GM21737 (cell line): ENCODE results near the gene PCNX4.

Source experiments
- ATAC-seq: cut with Tn5 transposase; IDR thresholded peaks from one replicate; pipeline ENCODE4 v1.9.1; 2021; ENCODE audit warnings: mild to moderate bottlenecking, moderate library complexity; ENCODE audit not compliant: unreplicated experiment

The PCNX4 gene

DNA sequence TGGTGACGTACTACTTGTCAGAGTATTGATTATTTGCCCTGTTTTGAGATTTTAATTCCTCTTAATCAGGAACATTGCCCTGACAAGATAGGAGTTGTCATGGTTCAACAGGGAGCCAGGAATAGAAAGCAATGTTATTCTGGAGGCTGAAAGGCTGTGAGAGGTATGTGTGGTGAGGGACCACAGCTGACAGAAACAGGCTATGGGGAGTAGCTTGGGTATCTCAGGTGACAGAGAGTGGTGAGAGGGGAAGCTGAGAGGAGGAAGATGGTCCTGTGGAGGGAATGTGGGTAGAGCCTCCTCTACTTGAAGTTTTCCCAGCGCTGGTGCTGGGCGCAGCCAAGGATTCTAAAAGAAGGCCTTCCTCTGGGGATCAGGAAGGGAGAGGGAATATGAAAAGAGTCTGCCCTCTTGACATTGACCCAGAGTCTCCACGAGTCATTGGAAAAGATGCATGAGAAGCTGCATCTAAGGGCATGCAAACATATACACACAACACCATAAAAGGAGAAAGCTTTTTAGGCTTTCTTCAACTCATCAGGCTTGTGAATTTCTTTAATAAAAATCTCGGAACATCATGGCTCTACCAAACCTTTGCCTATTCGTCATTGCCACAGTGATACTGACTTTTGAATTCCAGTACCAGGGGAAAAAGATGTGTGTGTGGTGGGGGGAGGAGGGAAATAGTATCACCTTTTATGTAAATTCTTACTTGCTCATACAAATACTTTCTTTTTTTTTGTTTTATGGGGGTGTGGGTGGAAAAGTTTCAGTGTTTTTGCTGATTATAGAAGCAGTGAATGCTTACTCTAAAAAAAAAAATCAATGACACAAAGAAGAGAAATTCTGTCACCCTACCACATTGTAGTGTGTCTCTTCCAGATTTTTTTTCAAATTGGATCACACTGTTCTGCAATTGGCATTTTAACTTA lies 113.4 kb downstream of the PCNX4 start:
- ATAC-seq: peak; percentile 47

GRCh38 chr14:60206249-60206670 lies 114.5 kb downstream of the PCNX4 start:
- no peak for ATAC-seq

- ATAC-seq: no peak
These were observed 115.3 kb downstream of the PCNX4 start for GRCh38 chr14:60206837-60207533.

DNA sequence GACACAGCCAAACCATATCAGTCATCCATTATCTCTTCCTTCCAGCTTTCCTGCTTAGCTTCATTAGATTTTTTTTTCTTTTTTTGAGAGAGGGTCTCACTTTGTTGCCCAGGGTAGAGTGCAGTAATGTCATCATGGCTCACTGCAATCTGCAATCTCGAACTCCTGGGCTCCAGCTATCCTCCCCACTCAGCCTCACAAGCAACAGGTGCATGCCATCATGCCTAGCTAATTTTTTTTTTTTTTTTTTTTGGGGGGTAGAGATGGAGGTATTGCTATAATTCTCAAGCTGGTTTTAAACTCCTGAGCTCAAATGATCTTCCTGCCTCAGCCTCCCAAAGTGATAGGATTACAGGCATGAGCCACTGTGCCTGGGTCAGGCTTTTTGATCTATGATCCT lies 119.0 kb downstream of the PCNX4 start:
- no peak for ATAC-seq

DNA sequence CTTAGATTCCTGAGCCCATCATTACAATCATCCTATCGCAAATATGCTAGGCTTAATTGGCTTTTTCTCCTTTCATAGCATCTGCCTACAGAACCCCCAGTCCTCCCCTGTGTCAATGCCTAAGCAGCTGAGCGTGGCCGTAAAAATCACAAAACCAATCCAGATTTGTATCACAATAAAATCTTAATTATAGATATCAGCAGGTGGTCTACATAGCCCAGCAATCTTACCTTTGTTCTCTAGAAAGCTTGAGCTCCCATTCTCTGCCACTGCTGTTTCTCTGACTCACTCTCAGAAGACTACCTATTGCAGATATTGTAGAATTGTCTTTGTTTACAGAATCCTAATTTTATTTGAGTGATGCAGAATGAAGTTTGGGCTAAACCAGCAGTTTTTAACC lies 119.4 kb downstream of the PCNX4 start:
- no peak for ATAC-seq

- ATAC-seq: peak; percentile 86
These were observed 121.0 kb downstream of the PCNX4 start for GRCh38 chr14:60212503-60213371.

- ATAC-seq: no peak
These were observed 122.3 kb downstream of the PCNX4 start for GRCh38 chr14:60214003-60214402.

DNA sequence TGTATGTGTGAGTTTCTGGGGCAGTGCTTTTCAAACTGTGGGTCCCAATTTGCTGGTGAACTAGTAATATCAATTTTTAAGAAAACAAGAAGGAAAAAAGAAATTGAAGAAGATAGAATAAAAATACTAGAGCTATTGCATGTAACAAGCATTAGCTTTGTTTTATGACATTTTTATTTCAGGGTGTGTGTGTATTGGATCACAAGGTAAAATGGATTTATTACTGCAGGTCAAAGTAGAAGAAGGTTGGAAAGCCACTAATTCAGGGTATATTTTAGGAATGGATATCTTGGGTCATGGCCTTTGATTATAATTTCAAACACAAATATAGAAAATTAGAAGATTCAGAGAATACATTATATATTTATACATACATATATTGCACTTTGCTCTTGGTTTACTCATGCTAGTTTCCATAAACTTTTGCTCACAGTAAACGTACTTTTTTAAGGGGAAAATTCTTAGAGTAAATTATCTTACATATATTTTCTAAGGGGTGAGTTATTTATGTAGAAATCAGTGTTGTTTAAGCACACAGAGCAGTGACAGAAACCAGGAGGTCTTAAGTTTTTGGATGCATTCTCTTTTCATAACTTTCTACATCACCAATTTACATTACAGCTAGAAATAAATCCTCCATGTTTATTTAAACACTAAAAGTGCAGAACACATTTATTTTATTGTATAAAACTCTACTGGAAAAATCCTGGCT lies 122.8 kb downstream of the PCNX4 start:
- ATAC-seq: no peak

- no peak for ATAC-seq
These were observed 123.4 kb downstream of the PCNX4 start for GRCh38 chr14:60215127-60215444.

- no peak for ATAC-seq
These were observed 124.0 kb downstream of the PCNX4 start for GRCh38 chr14:60215520-60216420.

DNA sequence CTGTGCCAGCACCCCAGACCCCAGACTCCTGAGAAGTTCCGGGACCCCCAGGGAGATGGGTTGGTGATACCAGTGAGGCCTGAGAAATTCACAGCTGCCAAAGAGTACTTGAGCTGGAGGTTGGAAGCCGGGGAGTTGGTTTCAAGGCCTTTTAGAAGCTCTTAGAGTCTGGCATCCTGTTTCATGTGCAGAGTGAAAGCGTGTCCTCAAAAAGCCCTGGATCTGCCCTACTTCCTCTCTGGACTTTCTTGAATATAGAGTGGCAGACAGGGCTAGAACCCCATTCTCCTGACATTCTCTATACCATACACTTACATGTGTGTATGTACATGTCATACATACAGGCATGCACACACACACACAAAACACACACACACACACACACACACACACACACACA lies 126.0 kb downstream of the PCNX4 start:
- no peak for ATAC-seq
